GM21526 (cell line): ENCODE results near the gene KLHL36.

Experiments used
- ATAC-seq: cut with Tn5 transposase; IDR thresholded peaks from one replicate; pipeline ENCODE4 v1.9.1; 2021; ENCODE audit warnings: moderate library complexity; ENCODE audit not compliant: unreplicated experiment, low FRiP score

Gene KLHL36

GRCh38 chr16:84641643-84642358 is 6.5 kb upstream of the KLHL36 start:
- ATAC-seq = no peak

DNA sequence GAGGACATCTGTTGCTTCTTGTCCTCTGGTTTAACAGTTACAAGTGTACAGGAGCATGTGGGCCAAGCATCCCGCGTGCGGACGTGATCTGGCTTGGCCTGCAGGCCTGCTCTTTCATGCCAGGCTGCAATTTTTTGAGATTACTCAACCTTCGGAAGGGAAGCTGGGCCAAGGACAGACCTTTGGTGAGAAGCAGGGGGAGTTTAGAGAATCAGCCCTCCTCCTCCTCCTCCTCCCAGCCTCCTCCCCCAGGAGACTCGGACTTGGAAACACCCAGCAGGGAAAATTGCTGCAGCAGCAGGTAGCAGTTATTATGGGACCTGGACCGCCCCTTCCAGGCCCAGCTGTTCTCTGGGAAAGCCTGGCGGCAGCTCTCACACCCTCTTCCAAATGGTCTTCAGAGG is 5.1 kb upstream of the KLHL36 start:
- ATAC-seq = no peak

GRCh38 chr16:84643674-84644073 is 4.6 kb upstream of the KLHL36 start:
- ATAC-seq = no peak

GRCh38 chr16:84648595-84649510 is 542 bp downstream of the KLHL36 start:
- peak; percentile 46 for ATAC-seq

GRCh38 chr16:84649511-84649861 is 1.2 kb downstream of the KLHL36 start:
- no peak for ATAC-seq

DNA sequence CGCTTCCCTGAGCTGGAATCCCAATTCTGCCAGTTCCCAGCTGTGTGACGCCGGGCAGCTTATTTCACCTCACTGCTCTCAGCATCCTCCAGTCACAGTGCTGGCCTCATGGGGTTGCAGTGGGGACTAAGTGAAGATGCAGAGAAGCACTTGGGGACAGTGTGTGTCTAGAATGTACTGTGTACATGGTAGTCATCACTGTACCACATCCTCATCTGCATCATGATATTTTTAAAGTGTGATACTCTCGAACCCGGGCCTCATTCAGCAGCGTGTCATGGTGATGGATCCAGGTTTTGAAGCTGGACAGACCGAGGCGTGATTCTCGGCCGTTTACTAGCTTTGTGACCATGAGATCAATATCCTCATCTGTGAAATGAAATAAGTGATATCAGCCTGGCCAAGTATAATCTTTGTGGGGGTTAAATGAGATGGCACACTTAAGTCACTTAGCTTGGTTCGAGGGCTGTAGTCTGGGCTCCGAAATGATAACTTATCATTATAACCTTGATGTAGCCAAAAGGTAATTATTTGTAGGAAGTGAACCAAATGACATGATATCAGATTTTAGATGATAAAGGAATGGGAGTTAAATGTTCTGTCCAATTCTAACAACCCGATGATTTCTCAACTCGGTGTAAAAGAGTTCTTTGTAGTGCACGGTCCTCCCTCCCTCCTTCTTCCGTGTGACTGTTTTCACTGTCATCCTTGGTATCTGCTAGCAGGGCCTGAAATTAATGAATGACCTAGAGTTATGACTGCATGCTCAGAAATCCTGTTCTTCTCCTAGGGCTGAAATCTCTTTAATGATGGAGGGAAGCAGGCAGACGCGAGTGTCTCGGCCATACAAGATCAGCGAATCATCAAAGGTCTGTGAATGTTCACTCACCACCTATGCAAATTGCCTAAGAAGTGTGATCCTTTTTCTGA is 2.0 kb downstream of the KLHL36 start:
- no peak for ATAC-seq

GRCh38 chr16:84652566-84652965 is 4.3 kb downstream of the KLHL36 start:
- ATAC-seq = no peak

GRCh38 chr16:84654238-84654637 is 5.9 kb downstream of the KLHL36 start:
- ATAC-seq = no peak

DNA sequence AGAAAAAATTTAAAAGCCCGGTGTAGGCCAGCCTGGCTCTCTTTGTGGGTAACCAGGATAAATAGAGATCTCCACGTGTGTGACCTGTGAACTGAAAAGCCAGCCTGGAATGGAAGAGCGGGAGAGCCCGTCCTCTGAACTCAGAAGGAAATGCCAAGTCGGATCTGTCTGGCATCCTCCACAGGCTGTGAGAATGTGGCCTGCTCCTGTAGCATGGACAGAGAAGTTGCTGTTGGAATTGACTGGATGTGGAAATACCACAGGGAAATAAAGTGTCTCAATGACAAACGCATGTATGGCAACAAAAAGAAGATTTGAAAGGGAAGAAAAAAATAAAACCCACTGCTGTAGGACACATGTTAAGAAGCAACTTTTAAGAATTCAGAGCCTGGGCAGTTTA is 6.7 kb downstream of the KLHL36 start:
- no peak for ATAC-seq

DNA sequence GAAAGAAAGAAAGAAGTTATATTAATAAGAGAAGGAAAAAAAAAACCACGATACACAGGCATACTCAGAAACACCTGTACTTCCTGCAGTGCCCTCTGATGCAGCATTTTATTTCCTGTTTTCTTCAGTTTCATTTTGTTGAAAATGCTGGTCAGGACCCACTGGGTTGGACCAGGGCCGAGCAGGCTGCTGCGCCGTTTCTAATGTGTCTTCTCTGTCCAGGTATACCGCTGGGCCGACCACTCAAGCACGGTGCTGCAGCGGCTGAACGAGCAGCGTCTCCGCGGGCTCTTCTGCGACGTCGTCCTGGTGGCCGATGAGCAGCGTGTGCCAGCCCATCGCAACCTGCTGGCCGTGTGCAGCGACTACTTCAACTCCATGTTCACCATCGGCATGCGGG is 8.3 kb downstream of the KLHL36 start:
- no peak for ATAC-seq

DNA sequence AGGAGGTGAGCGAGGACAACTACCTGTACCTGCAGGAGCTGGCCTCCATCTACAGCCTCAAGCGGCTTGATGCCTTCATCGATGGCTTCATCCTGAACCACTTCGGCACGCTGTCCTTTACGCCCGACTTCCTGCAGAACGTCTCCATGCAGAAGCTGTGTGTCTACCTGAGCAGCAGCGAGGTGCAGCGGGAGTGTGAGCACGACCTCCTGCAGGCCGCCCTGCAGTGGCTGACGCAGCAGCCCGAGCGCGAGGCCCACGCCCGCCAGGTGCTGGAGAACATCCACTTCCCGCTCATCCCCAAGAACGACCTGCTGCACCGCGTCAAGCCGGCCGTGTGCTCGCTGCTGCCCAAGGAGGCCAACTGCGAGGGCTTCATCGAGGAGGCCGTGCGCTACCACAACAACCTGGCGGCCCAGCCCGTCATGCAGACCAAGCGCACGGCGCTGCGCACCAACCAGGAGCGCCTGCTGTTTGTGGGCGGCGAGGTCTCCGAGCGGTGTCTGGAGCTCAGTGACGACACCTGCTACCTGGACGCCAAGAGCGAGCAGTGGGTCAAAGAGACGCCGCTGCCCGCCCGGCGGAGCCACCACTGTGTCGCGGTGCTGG is 9.0 kb downstream of the KLHL36 start:
- ATAC-seq = no peak

GRCh38 chr16:84658690-84659089 is 10.4 kb downstream of the KLHL36 start:
- no peak for ATAC-seq

- no peak for ATAC-seq
Measured at GRCh38 chr16:84659656-84660300, 11.5 kb downstream of the KLHL36 start.

DNA sequence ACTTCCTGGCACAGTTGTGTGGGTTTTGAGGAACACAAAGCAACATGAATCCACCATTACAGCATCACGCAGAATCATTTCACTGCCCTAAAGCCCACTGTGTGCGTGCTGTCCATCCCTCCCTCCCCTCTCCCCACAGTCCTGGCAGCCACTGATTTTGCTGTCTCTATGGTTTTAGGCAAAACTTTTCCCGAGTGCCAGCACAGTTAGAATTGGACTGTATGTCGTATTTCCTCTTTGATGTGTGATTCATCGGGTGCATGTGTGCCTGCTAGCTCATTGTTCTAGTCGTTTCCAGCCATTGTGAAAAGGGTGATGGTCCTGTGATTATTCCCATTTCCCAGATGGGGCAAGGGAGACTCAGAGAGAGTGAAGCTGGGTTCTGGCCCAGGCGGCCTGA is 12.7 kb downstream of the KLHL36 start:
- no peak for ATAC-seq

- no peak for ATAC-seq
Measured at GRCh38 chr16:84661418-84662060, 13.2 kb downstream of the KLHL36 start.

DNA sequence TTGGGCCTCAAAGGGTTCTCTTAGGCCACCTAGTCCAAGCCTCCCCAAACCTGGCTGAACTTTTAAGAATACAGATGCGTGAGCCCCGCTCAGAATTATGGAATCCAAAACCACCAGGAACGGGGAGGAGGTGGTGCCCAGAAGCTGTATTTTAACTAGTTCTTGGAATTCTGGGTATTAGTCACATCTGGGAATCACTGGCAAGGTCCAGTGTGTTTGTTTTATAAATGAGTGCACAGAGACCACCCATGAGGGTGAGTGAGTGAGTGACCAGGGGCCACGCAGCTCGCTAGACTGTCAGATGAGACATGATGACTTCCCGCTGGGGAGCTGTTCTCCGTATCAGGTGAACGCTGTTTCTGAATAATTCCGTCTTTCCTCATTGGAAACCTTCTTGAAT is 14.2 kb downstream of the KLHL36 start:
- ATAC-seq = no peak

GRCh38 chr16:84663433-84664101 is 15.3 kb downstream of the KLHL36 start:
- ATAC-seq = peak; percentile 57

- ATAC-seq = no peak
Measured at GRCh38 chr16:84665359-84665758, 17.0 kb downstream of the KLHL36 start.

- ATAC-seq = no peak
Measured at GRCh38 chr16:84665843-84666242, 17.5 kb downstream of the KLHL36 start.
